Measurements from ENCODE around the gene CDHR3. TPM values are rescaled to one million over a fixed set of nuclear protein-coding genes. Genes with fewer than 3 reads are reported as not detected.

Gene CDHR3
- polyA plus RNA-seq, 1 donor from 2014 or later = 2.9 TPM

- Histone ChIP-seq H3K4me3 (ENCODE audit: low read length) (no peak overlapping the region), H3K9me3 (ENCODE audit: low read length) (no peaks in the 10 kb centered on the region), H3K4me2 (ENCODE audit: low read length) (no peak overlapping the region), H2AFZ (ENCODE audit: low read depth, low read length) (no peak overlapping the region), H3K79me2 (replicated peaks; ENCODE audit: insufficient read depth, low read length) (no peaks in the 10 kb centered on the region), H3K9ac (ENCODE audit: low read length) (no peak overlapping the region), H3K27me3 (ENCODE audit: insufficient read depth, low read depth, low read length) (no peaks in the 10 kb centered on the region), H3F3A (ENCODE audit: insufficient read depth, low read length, poor library complexity, severe bottlenecking) (no peaks in the 10 kb centered on the region), H4K20me1 (ENCODE audit: insufficient read depth) (no peaks in the 10 kb centered on the region), H3K36me3 (ENCODE audit: insufficient read depth, low read length) (no peaks in the 10 kb centered on the region), H3K9me2 (ENCODE audit: insufficient read depth, low read length) (no peaks in the 10 kb centered on the region), H3K27ac (ENCODE audit: low read length) (no peak overlapping the region)
- TF ChIP-seq TAF1 (IDR thresholded peaks at IDR 0.05; ENCODE audit: low read depth) (no peak), POLR2AphosphoS5 (IDR thresholded peaks at IDR 0.05) (no peak), CTCF (IDR thresholded peaks at IDR 0.05; ENCODE audit: poor library complexity, severe bottlenecking) (no peak), MXI1 (conservative IDR thresholded peaks at IDR 0.05; ENCODE audit: poor library complexity, severe bottlenecking) (no peak), SMC3 (conservative IDR thresholded peaks at IDR 0.05; ENCODE audit: poor library complexity) (no peak), REST (IDR thresholded peaks at IDR 0.05; ENCODE audit: borderline replicate concordance) (no peak), EZH2 (IDR thresholded peaks at IDR 0.05; ENCODE audit: borderline replicate concordance, insufficient read depth, low read length, poor library complexity, severe bottlenecking) (no peak), RAD21 (conservative IDR thresholded peaks at IDR 0.05) (no peak), EP300 (conservative IDR thresholded peaks at IDR 0.05; ENCODE audit: poor library complexity, severe bottlenecking) (no peak)
Measured at GRCh38 chr7:105975770-105976417, 12.8 kb downstream of the CDHR3 start.

- Histone ChIP-seq H3K9ac (ENCODE audit: low read length) (no peak overlapping the region), H3K4me3 (ENCODE audit: low read length) (no peak overlapping the region), H3K4me2 (ENCODE audit: low read length) (no peak overlapping the region), H4K20me1 (ENCODE audit: insufficient read depth) (no peaks in the 10 kb centered on the region), H2AFZ (ENCODE audit: low read depth, low read length) (no peak overlapping the region), H3K9me3 (ENCODE audit: low read length) (no peaks in the 10 kb centered on the region), H3K36me3 (ENCODE audit: insufficient read depth, low read length) (no peaks in the 10 kb centered on the region), H3K27me3 (ENCODE audit: insufficient read depth, low read depth, low read length) (no peaks in the 10 kb centered on the region), H3K27ac (ENCODE audit: low read length) (no peak overlapping the region), H3K9me2 (ENCODE audit: insufficient read depth, low read length) (no peaks in the 10 kb centered on the region), H3K79me2 (replicated peaks; ENCODE audit: insufficient read depth, low read length) (no peaks in the 10 kb centered on the region), H3F3A (ENCODE audit: insufficient read depth, low read length, poor library complexity, severe bottlenecking) (no peaks in the 10 kb centered on the region)
- TF ChIP-seq SMC3 (conservative IDR thresholded peaks at IDR 0.05; ENCODE audit: poor library complexity) (no peak), EZH2 (IDR thresholded peaks at IDR 0.05; ENCODE audit: borderline replicate concordance, insufficient read depth, low read length, poor library complexity, severe bottlenecking) (no peak), REST (IDR thresholded peaks at IDR 0.05; ENCODE audit: borderline replicate concordance) (no peak), EP300 (conservative IDR thresholded peaks at IDR 0.05; ENCODE audit: poor library complexity, severe bottlenecking) (no peak), RAD21 (conservative IDR thresholded peaks at IDR 0.05) (no peak), TAF1 (IDR thresholded peaks at IDR 0.05; ENCODE audit: low read depth) (no peak), MXI1 (conservative IDR thresholded peaks at IDR 0.05; ENCODE audit: poor library complexity, severe bottlenecking) (no peak), POLR2AphosphoS5 (IDR thresholded peaks at IDR 0.05) (no peak), CTCF (IDR thresholded peaks at IDR 0.05; ENCODE audit: poor library complexity, severe bottlenecking) (no peak)
Measured at GRCh38 chr7:105976868-105977267, 13.8 kb downstream of the CDHR3 start.
